Neural progenitor cell (in vitro differentiated cells): Measurements from ENCODE around the gene VEPH1.

Experiments
- EZH2 ChIP-seq: fragments of 200-600 bp; sonication (generic); IDR thresholded peaks from 2 replicates; pipeline ENCODE4 v1.6.1; 2017; ENCODE audit warnings: antibody characterized with exemption, mild to moderate bottlenecking, moderate library complexity
- TF ChIP-seq, protein P1 (sequence below): fragments of 200-600 bp; sonication (generic); IDR thresholded peaks from 2 replicates; pipeline ENCODE4 v1.5.1; 2017; ENCODE audit warnings: antibody characterized with exemption, mild to moderate bottlenecking

DNA sequence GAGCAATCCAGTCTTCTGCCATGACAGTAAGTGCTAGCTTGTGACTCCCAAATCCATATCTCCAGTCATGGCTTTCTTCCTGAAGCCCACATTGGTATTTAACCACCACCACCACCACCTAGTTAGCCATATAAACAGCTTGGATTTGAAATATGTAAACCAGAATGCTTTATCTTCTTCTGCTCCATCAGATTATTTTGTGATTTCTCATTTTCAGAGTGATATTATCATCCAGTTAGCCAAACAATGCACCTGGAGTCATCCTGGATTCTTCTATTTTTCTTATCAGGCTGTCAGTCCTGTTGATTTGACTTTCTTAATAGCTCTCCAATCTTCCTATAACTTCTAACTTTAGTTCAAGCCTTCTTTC, 190.9 kb downstream of the VEPH1 start:
- TF ChIP-seq, protein P1, sequence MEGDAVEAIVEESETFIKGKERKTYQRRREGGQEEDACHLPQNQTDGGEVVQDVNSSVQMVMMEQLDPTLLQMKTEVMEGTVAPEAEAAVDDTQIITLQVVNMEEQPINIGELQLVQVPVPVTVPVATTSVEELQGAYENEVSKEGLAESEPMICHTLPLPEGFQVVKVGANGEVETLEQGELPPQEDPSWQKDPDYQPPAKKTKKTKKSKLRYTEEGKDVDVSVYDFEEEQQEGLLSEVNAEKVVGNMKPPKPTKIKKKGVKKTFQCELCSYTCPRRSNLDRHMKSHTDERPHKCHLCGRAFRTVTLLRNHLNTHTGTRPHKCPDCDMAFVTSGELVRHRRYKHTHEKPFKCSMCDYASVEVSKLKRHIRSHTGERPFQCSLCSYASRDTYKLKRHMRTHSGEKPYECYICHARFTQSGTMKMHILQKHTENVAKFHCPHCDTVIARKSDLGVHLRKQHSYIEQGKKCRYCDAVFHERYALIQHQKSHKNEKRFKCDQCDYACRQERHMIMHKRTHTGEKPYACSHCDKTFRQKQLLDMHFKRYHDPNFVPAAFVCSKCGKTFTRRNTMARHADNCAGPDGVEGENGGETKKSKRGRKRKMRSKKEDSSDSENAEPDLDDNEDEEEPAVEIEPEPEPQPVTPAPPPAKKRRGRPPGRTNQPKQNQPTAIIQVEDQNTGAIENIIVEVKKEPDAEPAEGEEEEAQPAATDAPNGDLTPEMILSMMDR, result no peak
- no peak for TF ChIP-seq EZH2
